Stomach (tissue), 9 donors: Measurements from ENCODE around the gene PLPP1. TPM values are rescaled to one million over a fixed set of nuclear protein-coding genes. Genes with fewer than 3 reads are reported as not detected.

Experiments used
- DNase-seq, 2 donors: peaks; one replicate each; pipeline versions ENCODE4 v3.0.0 to v3.0.0-alpha.2; 2013 to 2019
- H3K27ac ChIP-seq, 5 donors: fragments of 200-600 bp in 4 of 5; sonication (generic) in 4 of 5; one replicate each; pipeline ENCODE4 v1.5.1; 2013 to 2019; ENCODE audit warnings: mild to moderate bottlenecking in 1 of 5, moderate library complexity in 1 of 5
- H3K27me3 ChIP-seq, 3 donors: fragments of 200-600 bp; sonication (generic); one replicate each; pipeline ENCODE4 v1.5.1; 2017 to 2019; ENCODE audit warnings: mixed run types in 1 of 3
- H3K36me3 ChIP-seq, 4 donors: fragments of 200-600 bp; sonication (generic); 1 replicate in 3 of 4; 2 replicates in 1 of 4; pipeline ENCODE4 v1.5.1; 2016 to 2019
- H3K4me1 ChIP-seq, 4 donors: fragments of 200-600 bp; sonication (generic); one replicate each; pipeline ENCODE4 v1.5.1; 2016 to 2019
- H3K4me3 ChIP-seq, 4 donors: fragments of 200-600 bp; sonication (generic) in 3 of 4; one replicate each; pipeline ENCODE4 v1.5.1; 2016 to 2019; ENCODE audit warnings: mild to moderate bottlenecking in 1 of 4
- H3K9me3 ChIP-seq, 4 donors: fragments of 200-600 bp; sonication (generic); one replicate each; pipeline ENCODE4 v1.5.1; 2016 to 2019
- CTCF ChIP-seq, 7 experiments: fragments of 450-650 bp in 4 of 7; fragments of 200-600 bp in 3 of 7; sonication (generic) in 3 of 7; IDR thresholded peaks; one replicate each; pipeline ENCODE4 v1.5.1; 2016 to 2019; ENCODE audit warnings: antibody characterized with exemption in 7 of 7, control low read depth in 2 of 7, mild to moderate bottlenecking in 1 of 7
- EP300 ChIP-seq: sonication (generic); formaldehyde crosslinking; IDR thresholded peaks from one replicate; pipeline ENCODE4 v1.6.1; 2017; ENCODE audit warnings: antibody characterized with exemption
- POLR2A ChIP-seq, 4 donors: fragments of 450-650 bp; IDR thresholded peaks; one replicate each; pipeline ENCODE4 v1.6.1; 2016; ENCODE audit warnings: antibody characterized with exemption in 4 of 4, control low read depth in 2 of 4, mild to moderate bottlenecking in 1 of 4, moderate library complexity in 1 of 4
- POLR2AphosphoS5 ChIP-seq, 3 donors: sonication (generic); formaldehyde crosslinking; IDR thresholded peaks; one replicate each; pipeline ENCODE4 v1.6.1; 2016; ENCODE audit warnings: antibody characterized with exemption in 3 of 3
- WGBS, 5 donors: extraction: QIAGEN DNeasy Blood & Tissue Kit in 3 of 5; methylation state at CpG; one replicate each; pipeline versions ENCODE4 v1.1.5 to v1.1.7; 2013 to 2018; 5-methylcytosine and 5-hydroxymethylcytosine counted together
- intact Hi-C: fragments of 100-400 bp; cut with DNase I; formaldehyde crosslinking; loops from one replicate; pipeline ENCODE4 v1.15.1; 2023; ENCODE audit warnings: low total_unique reads
- polyA plus RNA-seq, 3 donors: library from polyadenylated mRNA; stranded (reverse); fragments of 200-250 nt; gene quantifications; one replicate each; pipeline ENCODE4 v1.2.3, GENCODE V29; 2013
- total RNA-seq, 5 donors: library from RNA; depleted of rRNA; stranded (reverse); fragments of >200 nt; gene quantifications; one replicate each; pipeline versions ENCODE4 v1.1.0 to v1.2.3, GENCODE V29; 2014 to 2016
- donor health status: healthy with polysubstance abuse.
- donor health status: Bipolar disorder and iron deficiency.
- donor health status: healthy.

The PLPP1 gene
- total and polyA plus RNA-seq, 8 donors = 29.5 to 592 (median 79.8) TPM

- H3K27me3 ChIP-seq = no peaks in the 10 kb centered on the region
- no peak overlapping the region for H3K27ac ChIP-seq
- H3K36me3 ChIP-seq = peaks cover 0 to 10% (median 7%) of the 10 kb centered on the region in 4 donors
- peaks cover 0 to 26% (median 8%) of the 10 kb centered on the region in 4 donors for H3K4me1 ChIP-seq
- WGBS, 5 donors = 75 to 95% (median 91%) methylated on average over 3 of the region's 3 CpGs
- intact Hi-C loops = no loop called here
- H3K9me3 ChIP-seq = no peaks in the 10 kb centered on the region
- DNase-seq = no peak
- TF ChIP-seq CTCF (IDR thresholded peaks at IDR 0.05) (no peak), POLR2AphosphoS5 (IDR thresholded peaks at IDR 0.05) (no peak), POLR2A (IDR thresholded peaks at IDR 0.05) (no peak), EP300 (no peak)
- H3K4me3 ChIP-seq = no peak overlapping the region
Measured at GRCh38 chr5:55485073-55485472, 49.7 kb downstream of the PLPP1 start.

- DNase-seq = no peak
- Histone ChIP-seq H3K4me3 (no peak overlapping the region), H3K4me1 (peaks cover 0 to 31% (median 10%) of the 10 kb centered on the region in 4 donors), H3K27ac (no peak overlapping the region), H3K27me3 (no peaks in the 10 kb centered on the region), H3K9me3 (no peaks in the 10 kb centered on the region), H3K36me3 (peaks cover 0 to 10% (median 7%) of the 10 kb centered on the region in 4 donors)
- TF ChIP-seq CTCF (IDR thresholded peaks at IDR 0.05) (no peak), POLR2AphosphoS5 (IDR thresholded peaks at IDR 0.05) (no peak), EP300 (no peak), POLR2A (IDR thresholded peaks at IDR 0.05) (no peak)
- intact Hi-C loops = no loop called here
- 94 to 100% (median 100%) methylated on average over 1 of the region's 1 CpG for WGBS, 5 donors
Measured at GRCh38 chr5:55484531-55484930, 50.2 kb downstream of the PLPP1 start.

- Histone ChIP-seq H3K27me3 (no peaks in the 10 kb centered on the region), H3K4me1 (peaks cover 0 to 34% (median 12%) of the 10 kb centered on the region in 4 donors), H3K36me3 (peaks cover 0 to 10% (median 7%) of the 10 kb centered on the region in 4 donors), H3K27ac (no peak overlapping the region), H3K4me3 (no peak overlapping the region), H3K9me3 (no peaks in the 10 kb centered on the region)
- 84 to 89% (median 87%) methylated on average over 3 of the region's 3 CpGs for WGBS, 5 donors
- intact Hi-C loops = no loop called here
- no peak for DNase-seq
- TF ChIP-seq CTCF (IDR thresholded peaks at IDR 0.05) = no peak
- no peak for TF ChIP-seq EP300
- no peak for TF ChIP-seq POLR2A (IDR thresholded peaks at IDR 0.05)
- TF ChIP-seq POLR2AphosphoS5 (IDR thresholded peaks at IDR 0.05) = no peak
Measured at GRCh38 chr5:55483885-55484284, 50.9 kb downstream of the PLPP1 start.

- intact Hi-C loops = no loop called here
- WGBS, 5 donors = 81 to 93% (median 87%) methylated on average over 3 of the region's 3 CpGs
- H3K36me3 ChIP-seq = peaks cover 0 to 6% (median 4%) of the 10 kb centered on the region in 4 donors
- DNase-seq = no peak
- H3K27me3 ChIP-seq = no peaks in the 10 kb centered on the region
- H3K4me1 ChIP-seq = peaks cover 0 to 42% (median 12%) of the 10 kb centered on the region in 4 donors
- H3K9me3 ChIP-seq = no peaks in the 10 kb centered on the region
- no peak overlapping the region for H3K4me3 ChIP-seq
- TF ChIP-seq EP300 (no peak), CTCF (IDR thresholded peaks at IDR 0.05) (no peak), POLR2A (IDR thresholded peaks at IDR 0.05) (no peak), POLR2AphosphoS5 (IDR thresholded peaks at IDR 0.05) (no peak)
- H3K27ac ChIP-seq = no peak overlapping the region
Measured at GRCh38 chr5:55481293-55481855, 53.4 kb downstream of the PLPP1 start.
